ENCODE results near the gene SHB.
A peak's percentile ranks its signal among the peaks of the same experiment; 100 is the strongest.

The SHB gene

GRCh38 chr9:38042626-38043357, 26.2 kb downstream of the SHB start:
- no peak for DNase-seq (ENCODE audit: low read depth)

GRCh38 chr9:38041564-38042243, 27.3 kb downstream of the SHB start:
- no peak for DNase-seq (ENCODE audit: low read depth)

DNA sequence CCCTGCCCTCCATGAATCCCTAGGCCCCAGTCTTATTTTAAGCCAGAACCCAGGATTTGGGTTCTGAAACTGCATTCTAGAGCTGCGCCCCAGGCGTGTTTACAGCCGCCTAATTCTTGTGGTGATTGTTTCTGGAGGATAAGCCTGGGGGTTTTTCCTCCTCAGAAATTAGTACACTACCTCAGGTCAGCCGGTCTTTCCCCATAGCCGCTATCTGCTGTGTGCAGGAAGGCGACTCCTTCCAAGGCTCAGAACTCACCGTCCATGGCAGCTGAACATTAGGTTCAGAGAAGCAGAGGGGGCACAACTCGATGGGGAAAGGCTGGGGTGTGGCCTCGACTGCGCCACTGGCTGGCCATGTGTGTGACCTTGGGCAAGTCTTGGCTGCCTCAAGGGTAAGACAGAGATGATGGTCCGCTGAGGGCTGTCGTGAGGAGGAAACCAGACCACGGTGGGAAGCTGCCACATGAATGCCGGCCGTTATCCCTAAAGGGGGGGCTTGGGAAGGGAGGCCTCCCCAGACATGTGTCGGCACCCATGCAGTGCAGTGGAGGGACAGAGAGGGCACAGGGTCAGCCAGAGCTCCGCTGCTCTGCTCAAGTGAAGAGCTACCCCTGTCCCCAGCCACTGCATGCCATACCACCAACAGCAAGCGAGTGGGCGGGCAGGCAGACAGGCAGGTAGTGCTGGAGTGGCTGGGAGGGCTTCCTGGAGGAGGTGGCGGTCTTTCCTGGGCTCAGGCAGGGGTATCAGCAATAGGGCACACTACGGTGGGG, 28.9 kb downstream of the SHB start:
- no peak for DNase-seq (ENCODE audit: low read depth)

DNA sequence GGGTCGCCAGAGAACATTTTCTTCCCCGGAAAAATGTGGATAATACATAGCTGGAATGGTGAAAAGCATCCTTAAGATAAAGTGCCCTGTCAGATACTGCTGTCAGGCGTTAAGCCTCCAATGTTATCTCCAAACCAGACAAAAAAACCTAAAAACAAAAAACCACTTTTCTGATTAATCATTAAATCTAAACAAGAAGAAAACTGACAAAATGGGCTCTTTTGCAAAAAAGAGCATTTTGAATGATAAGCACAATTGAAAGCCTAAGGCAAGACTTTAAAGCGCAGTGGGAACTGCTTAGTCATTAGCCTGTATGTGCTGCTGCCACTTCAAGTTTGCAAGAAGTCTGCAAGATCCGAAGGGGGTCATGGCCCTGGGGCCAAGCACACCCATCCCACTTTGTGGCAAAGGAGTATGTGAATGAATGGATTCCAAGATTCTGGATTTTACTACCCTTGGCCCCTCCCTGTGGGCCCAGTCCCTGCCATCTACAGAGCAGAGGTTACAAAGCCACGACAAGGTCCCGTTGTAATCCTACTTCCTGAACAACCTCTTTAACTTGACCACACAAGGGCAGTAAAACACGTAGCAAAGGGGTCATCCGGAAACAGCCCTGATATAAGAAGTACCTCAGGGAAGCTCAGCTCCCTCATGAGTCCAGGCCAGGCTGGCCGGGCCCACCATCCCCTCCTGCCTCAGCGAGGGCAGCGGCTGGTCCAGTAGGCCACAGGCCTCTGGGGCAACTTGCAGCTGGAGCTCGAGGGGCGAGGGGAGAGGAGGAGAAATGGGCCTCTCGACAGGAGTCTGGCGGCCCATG, 29.7 kb downstream of the SHB start:
- DNase-seq (ENCODE audit: low read depth), result no peak

DNA sequence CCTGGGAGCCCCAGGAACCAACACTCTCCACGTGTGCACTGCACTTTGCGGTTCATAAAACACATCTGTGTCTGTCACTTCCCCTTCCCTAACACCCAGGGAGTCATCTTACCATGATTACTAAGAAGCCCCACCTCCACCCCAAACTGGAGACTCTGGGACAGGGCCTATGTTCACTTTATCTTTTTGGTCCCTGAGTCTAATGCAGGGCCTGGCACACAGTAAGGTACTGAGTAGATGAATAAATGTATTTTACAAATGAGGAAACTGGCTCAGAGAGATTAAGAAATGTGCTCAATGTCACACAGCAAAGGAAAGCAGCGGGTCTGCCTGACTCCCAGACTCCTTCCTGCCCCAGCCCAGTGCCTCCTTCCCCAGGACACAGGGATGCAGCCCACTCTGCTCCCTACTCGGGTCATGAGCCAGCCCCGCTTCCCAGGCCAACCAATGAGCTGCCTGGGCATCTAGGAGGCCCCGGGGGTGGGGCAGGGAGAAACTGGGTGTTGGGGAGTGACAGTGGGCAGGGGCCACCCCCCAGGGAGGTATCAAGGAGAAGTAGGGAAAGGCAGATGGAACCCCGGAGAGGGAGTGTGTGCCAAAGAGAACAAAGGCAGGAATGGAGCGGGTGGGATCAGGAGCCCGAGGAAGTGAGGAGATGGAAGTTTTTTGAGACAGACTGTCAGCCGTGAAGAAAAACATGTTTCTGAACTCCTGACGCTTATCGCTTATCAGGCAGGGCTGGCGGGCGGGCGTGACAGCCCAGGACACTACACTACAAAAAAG, 30.5 kb downstream of the SHB start:
- DNase-seq (ENCODE audit: low read depth), result no peak

GRCh38 chr9:38037981-38038306, 31.1 kb downstream of the SHB start:
- DNase-seq (ENCODE audit: low read depth), result no peak

GRCh38 chr9:38036359-38037084, 32.5 kb downstream of the SHB start:
- DNase-seq (ENCODE audit: low read depth), result no peak

- DNase-seq (ENCODE audit: low read depth), result no peak
These were observed 33.2 kb downstream of the SHB start for GRCh38 chr9:38035873-38036272.

GRCh38 chr9:38033941-38034340, 35.1 kb downstream of the SHB start:
- DNase-seq (ENCODE audit: low read depth), result no peak

- DNase-seq (ENCODE audit: low read depth), result no peak
These were observed 36.5 kb downstream of the SHB start for GRCh38 chr9:38032266-38033110.

DNA sequence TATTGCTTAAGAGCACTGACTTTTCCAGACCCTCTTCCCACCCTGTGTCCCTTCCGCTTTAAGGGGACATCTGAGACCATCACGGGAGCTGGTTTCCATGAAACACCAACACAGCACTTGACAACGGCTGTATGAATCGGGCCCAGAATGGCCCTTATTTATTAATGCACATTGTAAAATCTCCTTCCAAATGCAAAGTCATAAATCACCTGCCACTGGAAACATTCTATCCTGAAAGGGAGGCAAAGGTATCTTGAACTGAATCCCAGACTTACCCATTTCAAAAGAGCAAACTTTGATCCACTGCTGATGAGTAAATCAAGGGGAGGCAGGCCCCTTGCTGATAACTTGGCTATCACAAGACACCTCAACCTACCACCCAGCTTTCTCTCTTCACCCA, 37.4 kb downstream of the SHB start:
- no peak for DNase-seq (ENCODE audit: low read depth)

DNA sequence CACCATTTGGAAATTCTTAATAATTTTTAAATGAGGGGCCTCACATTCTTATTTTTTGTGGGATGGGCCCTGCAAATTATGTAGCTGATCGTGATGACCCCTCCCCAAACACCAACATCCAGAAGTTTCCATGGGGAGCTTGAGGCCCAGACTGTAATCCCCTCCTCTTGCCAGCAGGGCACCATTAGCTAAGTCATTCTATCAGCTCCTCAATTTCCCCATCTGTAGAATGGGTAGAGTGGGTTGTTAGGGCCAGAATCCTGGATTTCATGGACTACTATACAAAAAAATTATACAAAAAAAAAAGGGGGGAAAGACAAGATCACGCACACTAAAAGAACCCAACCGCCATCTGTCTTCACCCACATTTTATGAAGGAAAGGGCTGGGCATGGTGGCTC, 38.4 kb downstream of the SHB start:
- DNase-seq (ENCODE audit: low read depth), result no peak

DNA sequence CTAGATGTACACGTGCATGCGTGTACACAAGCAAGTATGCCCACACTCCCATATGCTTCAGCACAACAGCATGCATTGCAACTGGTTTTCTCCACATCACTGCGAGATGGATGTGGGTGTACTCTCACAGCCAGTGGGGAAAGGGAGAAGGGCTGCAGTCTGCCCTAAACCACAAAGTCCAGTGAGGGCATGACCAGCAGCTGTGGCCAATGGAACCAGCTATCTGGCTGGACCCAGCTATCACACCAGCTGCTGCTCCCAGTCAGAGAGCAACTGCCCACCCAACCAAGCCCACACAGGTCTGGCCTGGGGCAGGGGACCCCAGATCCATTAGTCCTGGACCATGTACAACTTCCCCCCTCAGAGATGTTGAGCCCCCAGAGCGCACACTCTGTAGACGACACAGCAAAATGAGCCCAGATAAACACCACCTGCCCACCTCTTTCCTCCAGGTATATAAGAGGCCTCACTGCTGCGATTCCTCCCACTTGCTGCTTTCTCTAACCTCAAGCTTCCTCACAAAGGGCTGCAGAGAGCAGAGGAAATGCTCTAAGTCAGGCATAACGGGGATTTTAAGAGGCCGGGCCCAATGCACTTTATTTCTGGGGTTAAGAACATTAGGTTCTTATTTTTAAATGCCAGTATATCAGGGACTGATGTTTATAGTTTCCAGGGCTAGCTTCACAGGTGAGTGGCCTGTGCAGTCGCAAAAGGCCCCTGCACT, 39.0 kb downstream of the SHB start:
- DNase-seq (ENCODE audit: low read depth), result no peak

GRCh38 chr9:38027714-38028113, 41.3 kb downstream of the SHB start:
- DNase-seq (ENCODE audit: low read depth), result no peak

- DNase-seq (ENCODE audit: low read depth), result no peak
These were observed 42.0 kb downstream of the SHB start for GRCh38 chr9:38026840-38027527.

- peak; percentile 93 for DNase-seq (ENCODE audit: low read depth)
These were observed 42.8 kb downstream of the SHB start for GRCh38 chr9:38026021-38026809.

DNA sequence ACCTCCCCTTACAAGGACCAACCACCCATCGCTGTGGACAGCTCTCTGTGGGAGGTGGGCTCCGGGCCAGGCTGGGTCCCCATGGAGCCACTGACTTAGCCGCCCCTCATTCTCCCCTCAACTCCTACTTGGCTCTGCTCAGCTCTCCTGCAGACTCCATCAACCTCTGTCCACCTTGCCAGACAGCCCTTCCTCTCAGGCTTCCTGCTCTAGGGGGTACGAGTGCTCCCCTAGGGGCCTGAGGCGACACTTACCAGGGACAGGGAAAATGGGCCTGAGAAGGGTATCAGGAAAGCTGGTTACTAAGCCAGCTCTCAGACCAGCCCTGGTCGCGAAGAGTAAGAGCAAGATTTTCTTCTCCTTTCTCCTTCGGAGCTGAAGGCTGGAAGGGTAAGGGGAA, 43.9 kb downstream of the SHB start:
- no peak for DNase-seq (ENCODE audit: low read depth)
